ENCODE data around the gene TYW3. TPM values are rescaled to one million over a fixed set of nuclear protein-coding genes. Genes with fewer than 3 reads are reported as not detected.

Gene TYW3
- total RNA-seq, 1 donor from 2014 or later, result 6.2 TPM

DNA sequence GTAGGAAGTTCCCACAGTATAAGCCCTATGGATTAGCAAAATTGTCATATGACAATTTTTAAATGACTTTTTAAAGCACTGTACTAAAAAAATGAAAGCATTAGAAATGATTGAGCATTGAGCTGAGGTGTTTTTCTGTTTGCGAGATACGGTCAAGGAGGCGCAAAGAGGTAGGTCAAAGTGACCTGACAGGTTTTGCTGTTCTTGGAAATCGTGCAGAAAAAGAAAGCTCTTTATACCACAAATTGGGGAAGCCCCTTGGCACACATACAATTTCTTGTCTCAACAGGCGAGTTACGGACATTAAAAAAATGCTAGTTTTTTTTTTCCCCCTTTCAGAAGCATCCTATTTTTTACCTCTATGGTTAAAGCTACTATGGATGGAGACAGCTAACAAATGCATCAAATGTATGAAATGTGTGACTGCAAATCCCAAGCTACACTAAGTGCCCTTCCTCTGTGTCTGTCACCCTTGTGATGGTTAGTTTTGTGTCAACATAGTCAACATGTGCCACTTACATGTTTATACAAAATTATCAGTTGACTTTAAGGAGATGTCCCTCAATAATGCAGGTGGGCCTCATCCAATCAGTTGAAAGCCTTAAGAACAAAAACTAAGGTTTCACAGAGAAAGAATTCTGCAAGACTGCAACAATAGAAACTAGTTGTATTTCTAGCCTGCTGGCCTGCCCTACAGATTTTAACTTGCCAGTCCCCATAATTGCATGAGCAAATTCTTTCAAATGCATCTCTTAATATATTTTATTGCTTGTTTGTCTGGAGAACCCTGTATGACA is 29.4 kb upstream of the TYW3 start:
- no peaks in the 10 kb centered on the region for H3K27me3 ChIP-seq
- H3K9me3 ChIP-seq, result no peaks in the 10 kb centered on the region
- no peak overlapping the region for H3K4me3 ChIP-seq
- no peaks in the 10 kb centered on the region for H3K4me1 ChIP-seq
- no peak for DNase-seq (ENCODE audit: low spot score in 2 of 2)
- TF ChIP-seq, protein P1, sequence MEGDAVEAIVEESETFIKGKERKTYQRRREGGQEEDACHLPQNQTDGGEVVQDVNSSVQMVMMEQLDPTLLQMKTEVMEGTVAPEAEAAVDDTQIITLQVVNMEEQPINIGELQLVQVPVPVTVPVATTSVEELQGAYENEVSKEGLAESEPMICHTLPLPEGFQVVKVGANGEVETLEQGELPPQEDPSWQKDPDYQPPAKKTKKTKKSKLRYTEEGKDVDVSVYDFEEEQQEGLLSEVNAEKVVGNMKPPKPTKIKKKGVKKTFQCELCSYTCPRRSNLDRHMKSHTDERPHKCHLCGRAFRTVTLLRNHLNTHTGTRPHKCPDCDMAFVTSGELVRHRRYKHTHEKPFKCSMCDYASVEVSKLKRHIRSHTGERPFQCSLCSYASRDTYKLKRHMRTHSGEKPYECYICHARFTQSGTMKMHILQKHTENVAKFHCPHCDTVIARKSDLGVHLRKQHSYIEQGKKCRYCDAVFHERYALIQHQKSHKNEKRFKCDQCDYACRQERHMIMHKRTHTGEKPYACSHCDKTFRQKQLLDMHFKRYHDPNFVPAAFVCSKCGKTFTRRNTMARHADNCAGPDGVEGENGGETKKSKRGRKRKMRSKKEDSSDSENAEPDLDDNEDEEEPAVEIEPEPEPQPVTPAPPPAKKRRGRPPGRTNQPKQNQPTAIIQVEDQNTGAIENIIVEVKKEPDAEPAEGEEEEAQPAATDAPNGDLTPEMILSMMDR (IDR thresholded peaks at IDR 0.05), result no peak
- H3K36me3 ChIP-seq, result peaks cover 34 to 60% of the 10 kb centered on the region in 2 donors
- H3K27ac ChIP-seq, result no peak overlapping the region
- intact Hi-C loops (cut with DNase I), result no loop called here

- no peak for DNase-seq (ENCODE audit: low spot score in 2 of 2)
- H3K27me3 ChIP-seq, result no peaks in the 10 kb centered on the region
- peaks cover 52 to 74% of the 10 kb centered on the region in 2 donors for H3K36me3 ChIP-seq
- H3K4me1 ChIP-seq, result no peaks in the 10 kb centered on the region
- TF ChIP-seq, protein P1 (IDR thresholded peaks at IDR 0.05), result no peak
- no peaks in the 10 kb centered on the region for H3K9me3 ChIP-seq
- H3K27ac ChIP-seq, result no peak overlapping the region
- intact Hi-C loops (cut with DNase I), result no loop called here
- no peak overlapping the region for H3K4me3 ChIP-seq
Observed at GRCh38 chr1:74712881-74713280, 20.1 kb upstream of the TYW3 start.

DNA sequence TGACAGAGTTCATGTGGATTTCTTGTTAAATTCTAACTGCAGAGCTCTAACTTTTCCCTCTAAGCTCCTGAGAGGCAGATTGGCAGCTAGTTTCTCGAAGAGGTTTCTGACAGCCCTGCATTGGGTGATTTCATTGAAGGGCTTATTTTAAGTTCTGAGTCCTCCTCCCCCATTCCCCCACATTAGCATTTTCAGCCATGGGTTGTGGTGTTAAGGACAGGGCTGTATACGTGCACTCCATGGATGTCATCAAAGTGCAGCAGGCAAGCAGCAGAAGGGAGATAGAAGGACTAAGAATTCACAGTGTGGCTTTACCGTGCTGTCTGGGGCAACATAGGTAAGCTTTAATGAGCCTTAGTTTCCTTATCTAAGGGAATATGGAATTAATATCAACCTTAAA is 19.1 kb upstream of the TYW3 start:
- H3K4me3 ChIP-seq, result no peak overlapping the region
- TF ChIP-seq, protein P1 (IDR thresholded peaks at IDR 0.05), result no peak
- H3K27me3 ChIP-seq, result no peaks in the 10 kb centered on the region
- H3K36me3 ChIP-seq, result peaks cover 48 to 74% of the 10 kb centered on the region in 2 donors
- no peaks in the 10 kb centered on the region for H3K9me3 ChIP-seq
- intact Hi-C loops (cut with DNase I), result no loop called here
- no peak overlapping the region for H3K27ac ChIP-seq
- DNase-seq (ENCODE audit: low spot score in 2 of 2), result no peak
- no peaks in the 10 kb centered on the region for H3K4me1 ChIP-seq

- Histone ChIP-seq H3K9me3 (no peaks in the 10 kb centered on the region), H3K27me3 (no peaks in the 10 kb centered on the region), H3K4me1 (no peaks in the 10 kb centered on the region), H3K36me3 (peaks cover 49 to 71% of the 10 kb centered on the region in 2 donors), H3K27ac (no peak overlapping the region), H3K4me3 (no peak overlapping the region)
- intact Hi-C loops (cut with DNase I), result no loop called here
- TF ChIP-seq, protein P1 (IDR thresholded peaks at IDR 0.05), result no peak
- no peak for DNase-seq (ENCODE audit: low spot score in 2 of 2)
Observed at GRCh38 chr1:74714429-74715235, 18.3 kb upstream of the TYW3 start.

- Histone ChIP-seq H3K9me3 (no peaks in the 10 kb centered on the region), H3K4me3 (no peak overlapping the region), H3K27ac (no peak overlapping the region), H3K36me3 (peaks cover 44 to 75% of the 10 kb centered on the region in 2 donors), H3K4me1 (no peaks in the 10 kb centered on the region), H3K27me3 (no peaks in the 10 kb centered on the region)
- no peak for DNase-seq (ENCODE audit: low spot score in 2 of 2)
- intact Hi-C loops (cut with DNase I), result no loop called here
- TF ChIP-seq, protein P1 (IDR thresholded peaks at IDR 0.05), result no peak
Observed at GRCh38 chr1:74715236-74715502, 17.8 kb upstream of the TYW3 start.

Measured in ascending aorta (tissue), 2 donors.